ENCODE results near the gene SPAG17.

Gene SPAG17

GRCh38 chr1:118185084-118185832 is at the start of gene SPAG17:
Gene SPAG17, minus strand, starts transcription at chr1:118185228. Its CDS starts 71 bp downstream, at chr1:118185157.
- DNase-seq = no peak

DNA sequence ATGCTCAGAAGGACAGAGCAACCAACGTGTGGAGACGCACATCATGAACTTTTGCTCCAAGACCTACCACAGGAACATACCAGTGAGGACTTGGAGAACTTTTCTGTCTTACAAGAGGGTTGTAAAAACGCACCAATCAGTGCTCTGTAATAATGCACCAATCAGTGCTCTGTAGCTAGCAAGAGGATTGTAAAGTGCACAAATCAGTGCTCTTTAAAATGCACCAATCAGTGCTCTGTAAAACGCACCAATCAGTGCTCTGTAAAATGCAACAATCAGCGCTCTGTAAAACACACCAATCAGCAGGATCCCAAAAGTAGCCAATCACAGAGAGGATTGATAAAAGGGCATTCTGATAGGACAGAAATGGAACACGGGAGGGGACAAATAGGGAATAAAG is 40.4 kb upstream of the SPAG17 start:
- no peak for DNase-seq

- no peak for DNase-seq
Observed at GRCh38 chr1:118223426-118223825, 38.4 kb upstream of the SPAG17 start.

GRCh38 chr1:118219438-118219837 is 34.4 kb upstream of the SPAG17 start:
- no peak for DNase-seq

DNA sequence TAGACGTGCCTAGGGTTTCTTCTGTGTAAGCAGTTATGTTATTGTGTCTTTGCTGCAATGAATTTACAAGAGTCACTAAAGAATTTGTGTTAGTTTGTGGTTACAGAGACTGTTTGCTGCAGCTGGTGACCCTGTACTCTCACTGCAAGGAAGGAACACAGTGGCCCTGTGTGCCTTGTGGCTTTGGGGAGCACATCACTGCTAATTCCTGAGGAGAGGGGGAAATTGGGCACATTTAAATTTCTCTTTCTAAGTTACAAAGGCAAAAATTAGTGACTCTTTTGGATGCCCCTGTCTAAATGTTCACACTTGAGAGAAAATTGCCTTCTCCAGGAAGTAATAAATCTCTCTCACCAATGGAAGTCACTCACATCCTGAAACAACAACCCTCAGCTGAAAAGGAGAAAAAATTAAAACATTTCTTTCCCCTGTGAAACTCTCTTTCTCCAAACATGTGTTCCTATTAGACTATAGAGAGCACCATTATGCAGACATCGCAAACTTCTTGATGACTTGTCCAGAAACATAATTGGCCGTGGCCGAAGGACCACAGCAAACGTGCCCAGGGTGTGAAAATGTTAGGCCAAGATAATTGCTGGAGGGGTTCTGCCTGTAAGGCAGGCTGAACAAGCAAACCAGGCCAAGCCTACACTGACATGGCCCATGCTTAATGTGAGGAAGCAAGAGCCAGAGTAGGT is 32.3 kb upstream of the SPAG17 start:
- no peak for DNase-seq

DNA sequence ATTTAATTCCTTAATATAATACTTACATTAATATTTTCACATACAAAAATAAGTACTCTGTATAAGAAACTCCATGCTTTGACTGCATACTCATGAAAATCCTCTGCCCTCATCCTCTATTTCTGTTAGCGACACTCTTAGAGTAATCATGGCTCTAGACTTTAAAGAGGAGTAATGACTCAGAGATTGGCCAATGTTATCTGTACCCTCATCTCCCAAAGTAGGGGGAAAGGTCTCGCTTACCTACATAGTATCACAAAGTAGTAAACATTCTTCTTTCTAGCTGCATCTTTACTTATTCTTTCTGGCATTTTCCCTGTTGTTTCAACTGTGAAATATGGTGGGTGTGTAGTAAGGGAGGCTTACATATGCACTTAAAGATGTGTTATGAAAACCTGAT is 29.8 kb upstream of the SPAG17 start:
- DNase-seq = no peak

GRCh38 chr1:118210723-118211110 is 25.7 kb upstream of the SPAG17 start:
- DNase-seq = no peak

GRCh38 chr1:118210051-118210722 is 25.2 kb upstream of the SPAG17 start:
- DNase-seq = no peak

- no peak for DNase-seq
Observed at GRCh38 chr1:118209648-118210047, 24.6 kb upstream of the SPAG17 start.

- no peak for DNase-seq
Observed at GRCh38 chr1:118206966-118207365, 21.9 kb upstream of the SPAG17 start.

GRCh38 chr1:118204648-118205047 is 19.6 kb upstream of the SPAG17 start:
- DNase-seq = no peak

GRCh38 chr1:118204105-118204504 is 19.1 kb upstream of the SPAG17 start:
- DNase-seq = no peak

- DNase-seq = no peak
Observed at GRCh38 chr1:118202076-118202608, 17.1 kb upstream of the SPAG17 start.

GRCh38 chr1:118201524-118201923 is 16.5 kb upstream of the SPAG17 start:
- DNase-seq = no peak

- DNase-seq = no peak
Observed at GRCh38 chr1:118200836-118201235, 15.8 kb upstream of the SPAG17 start.

DNA sequence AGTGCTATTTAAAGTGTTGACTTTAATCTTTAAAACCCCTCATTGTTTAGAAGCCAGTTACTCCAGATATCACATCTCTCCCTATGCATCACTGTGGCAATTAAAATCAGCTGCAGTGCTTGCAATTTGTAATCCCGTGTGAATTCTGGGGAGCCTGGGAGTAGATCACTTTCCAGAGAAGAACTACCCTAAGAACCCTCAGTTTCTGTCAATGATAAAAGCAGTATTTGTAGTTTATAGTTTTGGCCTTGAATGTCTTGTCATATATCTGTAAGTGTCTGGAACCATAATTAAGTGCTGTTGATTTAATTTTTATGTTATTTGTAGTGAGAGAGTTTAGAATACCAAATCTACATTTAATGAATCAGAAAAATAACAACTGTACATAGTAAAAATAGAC is 5.5 kb upstream of the SPAG17 start:
- DNase-seq = no peak

DNA sequence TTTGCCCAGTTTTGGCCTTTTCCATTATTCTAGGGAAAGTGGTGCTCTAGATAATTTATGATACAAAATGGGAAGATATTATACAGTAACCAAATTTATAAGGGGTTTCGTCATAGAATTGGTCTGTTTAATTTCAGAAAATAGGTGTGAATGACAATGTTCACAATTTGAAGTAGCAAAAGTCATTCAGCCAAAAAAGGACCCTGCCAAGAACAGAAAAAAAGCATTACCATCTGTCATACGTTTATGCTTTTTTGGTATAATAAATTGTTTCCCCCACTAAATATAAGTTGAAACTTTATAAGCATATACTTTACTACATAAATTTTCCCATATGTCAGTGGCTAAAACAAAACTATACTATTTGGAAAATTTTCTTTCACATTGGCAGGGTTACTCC is 4.5 kb upstream of the SPAG17 start:
- DNase-seq = no peak

DNA sequence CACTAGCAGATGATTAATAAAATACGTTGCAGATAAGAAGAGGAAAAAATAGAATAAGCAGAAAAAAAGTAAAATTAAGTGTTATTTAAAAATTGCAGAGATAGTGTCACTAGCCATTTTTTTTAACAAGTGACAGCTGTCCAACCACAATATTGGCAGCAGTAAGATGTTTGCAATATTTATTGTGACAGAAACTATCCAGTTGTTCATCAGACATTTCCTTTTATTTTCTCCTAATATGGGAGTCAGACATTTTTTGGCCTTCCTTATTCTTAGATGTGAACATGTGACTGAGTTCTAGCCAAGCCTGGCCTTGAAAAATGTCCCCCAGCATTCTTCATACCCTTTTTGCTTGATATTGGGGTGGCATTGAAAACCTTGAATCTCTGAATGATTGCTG is 3.4 kb upstream of the SPAG17 start:
- DNase-seq = no peak

GRCh38 chr1:118186026-118186425 is 998 bp upstream of the SPAG17 start:
- DNase-seq = no peak

DNA sequence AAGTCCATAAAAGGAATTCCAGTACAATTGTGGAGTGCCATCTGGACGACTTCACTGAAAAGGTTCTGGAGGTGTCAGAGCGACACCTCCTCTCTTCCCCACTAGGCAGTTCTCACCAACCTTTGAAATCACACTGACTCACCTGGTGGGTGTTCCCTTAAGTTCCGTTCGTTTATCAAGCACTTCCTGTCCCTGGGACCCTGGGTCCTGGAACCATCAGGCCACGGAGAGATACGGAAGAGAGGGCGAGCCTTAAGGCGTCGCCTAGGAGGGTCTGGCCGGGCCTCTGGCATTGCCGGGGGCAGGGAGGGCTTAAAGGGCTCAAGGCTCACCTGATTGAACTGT is 317 bp downstream of the SPAG17 start:
- no peak for DNase-seq

DNA sequence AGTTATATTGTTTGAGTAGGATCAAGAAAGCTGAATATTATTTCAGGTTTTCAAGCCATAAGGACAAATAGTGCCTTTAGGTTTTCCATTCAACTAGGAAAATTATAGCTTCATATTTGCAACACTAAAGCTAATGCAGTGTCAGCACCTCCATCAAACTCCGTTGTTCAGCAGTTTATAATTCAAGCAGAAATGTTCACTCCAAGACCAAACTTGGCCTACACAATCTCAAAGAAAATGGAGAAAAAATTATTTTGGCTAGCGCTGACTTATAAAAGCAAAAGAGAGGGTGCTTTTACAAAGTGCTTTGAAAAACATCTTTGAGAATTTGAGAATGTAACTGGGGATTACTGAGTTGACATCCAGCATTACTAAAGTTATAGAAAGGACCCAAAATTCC is 1.4 kb downstream of the SPAG17 start:
- DNase-seq = no peak

- DNase-seq = no peak
Observed at GRCh38 chr1:118177998-118178397, 7.0 kb downstream of the SPAG17 start.

GRCh38 chr1:118169016-118169415 is 16.0 kb downstream of the SPAG17 start:
- no peak for DNase-seq

- DNase-seq = no peak
Observed at GRCh38 chr1:118160806-118161205, 24.2 kb downstream of the SPAG17 start.
